ENCODE data around the gene SH3RF3. TPM values are rescaled to one million over a fixed set of nuclear protein-coding genes. Genes with fewer than 3 reads are reported as not detected.
A peak's percentile ranks its signal among the peaks of the same experiment; 100 is the strongest.

The SH3RF3 gene
- total RNA-seq, 2 donors from 2014 or later = 37.4 to 61.7 TPM

- TF ChIP-seq CTCF (IDR thresholded peaks at IDR 0.05) = no peak
- Histone ChIP-seq H3K27me3 (replicated peaks; ENCODE audit: insufficient read depth) (no peaks in the 10 kb centered on the region), H3K4me3 (no peak overlapping the region), H3K27ac (peak overlapping the region; percentile 28 to 75), H3K4me1 (ENCODE audit: control insufficient read depth in 1 of 2, low read depth in 2 of 2) (peaks cover 74 to 100% of the 10 kb centered on the region in 2 donors), H3K9me3 (no peaks in the 10 kb centered on the region), H3K36me3 (no peaks in the 10 kb centered on the region)
- ATAC-seq (ENCODE audit: insufficient number of reproducible peaks, low FRiP score, low read depth) (no peak), DNase-seq (ENCODE audit: low spot score) (no peak)
Observed at GRCh38 chr2:109239720-109240119, 110.7 kb downstream of the SH3RF3 start.

GRCh38 chr2:109242210-109242653 is 113.2 kb downstream of the SH3RF3 start:
- DNase-seq (ENCODE audit: low spot score) = no peak
- Histone ChIP-seq H3K9me3 (no peaks in the 10 kb centered on the region), H3K4me3 (peak overlapping the region; percentile 56), H3K36me3 (no peaks in the 10 kb centered on the region), H3K4me1 (ENCODE audit: control insufficient read depth in 1 of 2, low read depth in 2 of 2) (peaks cover 61 to 100% of the 10 kb centered on the region in 2 donors), H3K27ac (peak overlapping the region; percentile 75 to 93), H3K27me3 (replicated peaks; ENCODE audit: insufficient read depth) (no peaks in the 10 kb centered on the region)
- no peak for ATAC-seq (ENCODE audit: insufficient number of reproducible peaks, low FRiP score, low read depth)
- TF ChIP-seq CTCF (IDR thresholded peaks at IDR 0.05) = no peak

GRCh38 chr2:109242654-109243331 is 113.8 kb downstream of the SH3RF3 start:
- peak; percentile 38 for DNase-seq (ENCODE audit: low spot score)
- no peak for TF ChIP-seq CTCF (IDR thresholded peaks at IDR 0.05)
- Histone ChIP-seq H3K4me1 (ENCODE audit: control insufficient read depth in 1 of 2, low read depth in 2 of 2) (peaks cover 63 to 100% of the 10 kb centered on the region in 2 donors), H3K27me3 (replicated peaks; ENCODE audit: insufficient read depth) (no peaks in the 10 kb centered on the region), H3K4me3 (peak overlapping the region; percentile 56), H3K36me3 (no peaks in the 10 kb centered on the region), H3K9me3 (no peaks in the 10 kb centered on the region), H3K27ac (peak overlapping the region; percentile 75 to 93)
- peak; percentile 63 for ATAC-seq (ENCODE audit: insufficient number of reproducible peaks, low FRiP score, low read depth)

- Histone ChIP-seq H3K36me3 (no peaks in the 10 kb centered on the region), H3K4me3 (peak overlapping the region; percentile 56), H3K27ac (peak overlapping the region; percentile 75 to 93), H3K27me3 (replicated peaks; ENCODE audit: insufficient read depth) (no peaks in the 10 kb centered on the region), H3K4me1 (ENCODE audit: control insufficient read depth in 1 of 2, low read depth in 2 of 2) (peaks cover 64 to 100% of the 10 kb centered on the region in 2 donors), H3K9me3 (no peaks in the 10 kb centered on the region)
- no peak for TF ChIP-seq CTCF (IDR thresholded peaks at IDR 0.05)
- no peak for DNase-seq (ENCODE audit: low spot score)
- ATAC-seq (ENCODE audit: insufficient number of reproducible peaks, low FRiP score, low read depth) = no peak
Observed at GRCh38 chr2:109243526-109244303, 114.7 kb downstream of the SH3RF3 start.

GRCh38 chr2:109244304-109244582 is 115.2 kb downstream of the SH3RF3 start:
- no peak for TF ChIP-seq CTCF (IDR thresholded peaks at IDR 0.05)
- Histone ChIP-seq H3K9me3 (no peaks in the 10 kb centered on the region), H3K36me3 (no peaks in the 10 kb centered on the region), H3K4me1 (ENCODE audit: control insufficient read depth in 1 of 2, low read depth in 2 of 2) (peaks cover 59 to 100% of the 10 kb centered on the region in 2 donors), H3K4me3 (no peak overlapping the region), H3K27me3 (replicated peaks; ENCODE audit: insufficient read depth) (no peaks in the 10 kb centered on the region), H3K27ac (peak overlapping the region; percentile 75 to 93)
- DNase-seq (ENCODE audit: low spot score) = no peak
- ATAC-seq (ENCODE audit: insufficient number of reproducible peaks, low FRiP score, low read depth) = no peak

Measured in thoracic aorta (tissue), 2 donors.